HCT116 (cell line): ENCODE results near the gene CPNE2. TPM values are rescaled to one million over a fixed set of nuclear protein-coding genes. Genes with fewer than 3 reads are reported as not detected.

Experiments used
- ATAC-seq: fragments of 200-7000 bp; cut with Tn5 transposase; 2 replicates; pipeline ENCODE4 v1.9.1; 2020; ENCODE audit warnings: mild to moderate bottlenecking, moderate library complexity
- BruUV-seq: library from RNA; stranded (reverse); fragments of 400-500 nt; replicated peaks from 2 replicates; lab custom pipeline; 2021; lab: Mats Ljungman, UMichigan
- CTCF ChIA-PET: fragments of 300-600 bp; sonication (Branson Sonifier 250); formaldehyde crosslinking; loops from one replicate; lab custom pipeline; 2021; ENCODE audit warnings: antibody characterized with exemption; lab: Charles Lee
- POLR2A ChIA-PET: fragments of 300-600, 350-600 bp; sonication (Branson Sonifier 250); formaldehyde crosslinking; loops from one replicate; lab custom pipeline; 2021; ENCODE audit warnings: antibody characterized with exemption; lab: Charles Lee
- RAD21 ChIA-PET, 2 experiments: fragments of 300-600 bp; sonication (Branson Sonifier 250); formaldehyde crosslinking; loops; one replicate each; lab custom pipeline; 2023; ENCODE audit warnings: low total read pairs in 2 of 2; ENCODE audit not compliant: uncharacterized antibody in 2 of 2, unreplicated experiment in 2 of 2, low non-redundant PET in 1 of 2; lab: Charles Lee
- DNase-seq: peaks from one replicate; pipeline ENCODE4 v3.0.0-alpha.2; 2010; ENCODE audit warnings: low read depth, low spot score
- H2AFZ ChIP-seq: fragments of 200-600 bp; shearing (Covaris generic), sonication (generic); 2 replicates; pipeline ENCODE4 v1.6.1; 2017; ENCODE audit warnings: low read depth, mixed run types, mixed read lengths, antibody characterized with exemption, low read length; ENCODE audit not compliant: poor library complexity, severe bottlenecking
- H3K27ac ChIP-seq: 2 replicates; pipeline ENCODE4 v1.5.1; 2012; ENCODE audit warnings: low read depth, low read length
- H3K27me3 ChIP-seq: fragments of 200-600 bp; sonication (generic); 2 replicates; pipeline ENCODE4 v1.6.1; 2016; ENCODE audit warnings: mixed run types, low read length, mixed read lengths; ENCODE audit not compliant: insufficient read depth
- H3K36me3 ChIP-seq, 2 experiments: fragments of 200-500 bp in 1 of 2; fragments of 200-600 bp in 1 of 2; sonication (Bioruptor generic) in 1 of 2; sonication (generic) in 1 of 2; 2 replicates each; pipeline versions ENCODE4 v1.5.1 to v1.6.1; 2014 to 2016; ENCODE audit warnings: low read length in 2 of 2, inconsistent platforms in 1 of 2, mixed read lengths in 1 of 2, mixed run types in 1 of 2; ENCODE audit not compliant: insufficient read depth in 2 of 2, control insufficient read depth in 1 of 2
- H3K4me1 ChIP-seq, 2 experiments: fragments of 200-600 bp in 1 of 2; sonication (generic) in 1 of 2; 2 replicates each; pipeline versions ENCODE4 v1.5.1 to v1.6.1; 2012 to 2017; ENCODE audit warnings: low read length in 2 of 2, inconsistent platforms in 1 of 2, mild to moderate bottlenecking in 1 of 2, mixed read lengths in 1 of 2, mixed run types in 1 of 2, moderate library complexity in 1 of 2; ENCODE audit not compliant: insufficient read depth in 2 of 2, control insufficient read depth in 1 of 2
- H3K4me2 ChIP-seq: fragments of 200-600 bp; sonication (generic); 2 replicates; pipeline ENCODE4 v1.6.1; 2017; ENCODE audit warnings: mixed run types, low read length, mixed read lengths
- H3K4me3 ChIP-seq, 2 experiments: fragments of 200-600 bp in 1 of 2; sonication (generic) in 1 of 2; replicated peaks in 1 of 2; 2 replicates each; pipeline ENCODE4 v1.5.1; 2011 to 2016; ENCODE audit warnings: low read length in 2 of 2, control low read depth in 1 of 2, low read depth in 1 of 2, mild to moderate bottlenecking in 1 of 2, mixed read lengths in 1 of 2, mixed run types in 1 of 2
- H3K79me2 ChIP-seq: fragments of 200-600 bp; sonication (generic); 2 replicates; pipeline ENCODE4 v1.6.1; 2017; ENCODE audit warnings: mild to moderate bottlenecking, mixed run types, low read length, moderate library complexity, mixed read lengths; ENCODE audit not compliant: insufficient read depth
- H3K9ac ChIP-seq: fragments of 200-600 bp; sonication (generic); 2 replicates; pipeline ENCODE4 v1.6.1; 2016; ENCODE audit warnings: low read length, mixed read lengths
- H3K9me2 ChIP-seq: fragments of 200-600 bp; sonication (generic), shearing (Covaris generic); 2 replicates; pipeline ENCODE4 v1.6.1; 2017; ENCODE audit warnings: mixed run types, mild to moderate bottlenecking, moderate library complexity; ENCODE audit not compliant: insufficient read depth
- H3K9me3 ChIP-seq, 2 experiments: fragments of 200-500 bp in 1 of 2; fragments of 200-600 bp in 1 of 2; sonication (Bioruptor generic) in 1 of 2; sonication (generic) in 1 of 2; 2 replicates each; pipeline ENCODE4 v1.6.1; 2014 to 2017; ENCODE audit warnings: low read length in 2 of 2, mixed read lengths in 2 of 2, inconsistent platforms in 1 of 2, low read depth in 1 of 2, mild to moderate bottlenecking in 1 of 2, mixed run types in 1 of 2, moderate library complexity in 1 of 2; ENCODE audit not compliant: control insufficient read depth in 1 of 2, insufficient read depth in 1 of 2
- H4K20me1 ChIP-seq: fragments of 200-600 bp; sonication (generic), shearing (Covaris generic); 2 replicates; pipeline ENCODE4 v1.6.1; 2017; ENCODE audit warnings: mixed run types, mild to moderate bottlenecking, moderate library complexity; ENCODE audit not compliant: insufficient read depth
- ATF3 ChIP-seq: IDR thresholded peaks from 2 replicates; pipeline ENCODE4 v1.6.1; 2012
- CBX3 ChIP-seq: IDR thresholded peaks from 2 replicates; pipeline ENCODE4 v1.6.1; 2012; ENCODE audit warnings: low read depth
- EGR1 ChIP-seq: IDR thresholded peaks from 2 replicates; pipeline ENCODE4 v1.6.1; 2012; ENCODE audit warnings: low read depth
- EZH2phosphoT487 ChIP-seq: fragments of 200-600 bp; IDR thresholded peaks from 2 replicates; pipeline ENCODE4 v1.6.1; 2018; ENCODE audit warnings: antibody characterized with exemption, borderline replicate concordance
- FOSL1 ChIP-seq: IDR thresholded peaks from 2 replicates; pipeline ENCODE4 v1.6.1; 2012; ENCODE audit warnings: low read depth
- MAX ChIP-seq: IDR thresholded peaks from 2 replicates; pipeline ENCODE4 v1.6.1; 2012
- POLR2A ChIP-seq: IDR thresholded peaks from 2 replicates; pipeline ENCODE4 v1.7.0; 2011; ENCODE audit warnings: borderline replicate concordance; ENCODE audit not compliant: insufficient read depth, insufficient read length; ENCODE audit errors: extremely low read depth
- RAD21 ChIP-seq: IDR thresholded peaks from 2 replicates; pipeline ENCODE4 v1.6.1; 2012; ENCODE audit warnings: low read depth, mild to moderate bottlenecking
- REST ChIP-seq: IDR thresholded peaks from 2 replicates; pipeline ENCODE4 v1.6.1; 2012; ENCODE audit warnings: low read depth
- SIN3A ChIP-seq: IDR thresholded peaks from 2 replicates; pipeline ENCODE4 v1.6.1; 2012; ENCODE audit warnings: low read depth
- SRF ChIP-seq: IDR thresholded peaks from 2 replicates; pipeline ENCODE4 v1.6.1; 2012; ENCODE audit warnings: low read depth
- TCF7L2 ChIP-seq: IDR thresholded peaks from 2 replicates; pipeline ENCODE4 v1.7.0; 2011; ENCODE audit warnings: borderline replicate concordance, inconsistent platforms; ENCODE audit not compliant: insufficient read depth, insufficient read length; ENCODE audit errors: extremely low read depth
- YY1 ChIP-seq: IDR thresholded peaks from 2 replicates; pipeline ENCODE4 v1.6.1; 2011; ENCODE audit warnings: low read length, low read depth, moderate library complexity, mild to moderate bottlenecking; ENCODE audit not compliant: insufficient replicate concordance; ENCODE audit errors: extremely low read depth
- ZFX ChIP-seq: fragments of 450-650 bp; IDR thresholded peaks from 2 replicates; pipeline ENCODE4 v1.6.1; 2017
- ZNF274 ChIP-seq: fragments of 200-500 bp; sonication (Bioruptor generic); IDR thresholded peaks from 2 replicates; pipeline ENCODE4 v1.6.1; 2014; ENCODE audit warnings: mild to moderate bottlenecking, low read depth, low read length, inconsistent platforms
- intact Hi-C: fragments of 100-400 bp; cut with micrococcal nuclease; formaldehyde crosslinking; loops from 2 replicates; pipeline ENCODE4 v1.10.0; 2022
- total RNA-seq: library from RNA; stranded (reverse); gene quantifications from one replicate; pipeline ENCODE4 v1.2.1, GENCODE V29; 2021; ENCODE audit not compliant: unreplicated experiment

Gene CPNE2
- total RNA-seq, 1 experiment from 2014 or later = 31.2 TPM

- TF ChIP-seq RAD21 (no peak), YY1 (no peak), SRF (no peak), REST (no peak), FOSL1 (no peak), ZFX (no peak), EZH2phosphoT487 (no peak), ZNF274 (no peak), TCF7L2 (no peak), CBX3 (no peak), POLR2A (no peak), EGR1 (no peak), SIN3A (no peak), ATF3 (no peak), MAX (no peak)
- Histone ChIP-seq H3K9me2 (no peaks in the 10 kb centered on the region), H3K79me2 (no peaks in the 10 kb centered on the region), H3K27me3 (no peaks in the 10 kb centered on the region), H3K9me3 (no peaks in the 10 kb centered on the region), H2AFZ (no peak overlapping the region), H3K4me1 (no peaks in the 10 kb centered on the region), H3K9ac (no peak overlapping the region), H3K4me2 (no peak overlapping the region), H3K4me3 (no peak overlapping the region), H3K27ac (no peak overlapping the region), H3K36me3 (no peaks in the 10 kb centered on the region), H4K20me1 (no peaks in the 10 kb centered on the region)
- ATAC-seq = no peak
- no peak for DNase-seq
- BruUV-seq = no TSS peak
- intact Hi-C loops = loop anchor here (5.0 kb wide), 1 partner anchor 220 kb away; no protein-coding TSS in a partner anchor
- CTCF ChIA-PET = interaction anchor here (1.0 to 1.4 kb wide), 3 partner anchors 10 to 335 kb away, joined by 3 read pairs; partner anchors contain the start of gene CPNE2
- RAD21 ChIA-PET = no interaction called here
- POLR2A ChIA-PET = no interaction called here
Observed at GRCh38 chr16:57082664-57083063, 9.7 kb upstream of the CPNE2 start.
